B cell (primary cell): Measurements from ENCODE around the gene RHNO1. TPM values are rescaled to one million over a fixed set of nuclear protein-coding genes. Genes with fewer than 3 reads are reported as not detected.

ENCODE experiments used
- ATAC-seq: fragments of 200-7000 bp; cut with Tn5 transposase; one replicate; pipeline ENCODE4 v1.10.0; 2021; ENCODE audit warnings: low read depth, mild to moderate bottlenecking, moderate number of reproducible peaks, moderate library complexity
- CTCF ChIA-PET: fragments of 350-600 bp; sonication (Branson Sonifier 250); formaldehyde crosslinking; loops from one replicate; lab custom pipeline; 2021; ENCODE audit warnings: antibody characterized with exemption, inconsistent platforms; lab: Charles Lee
- POLR2A ChIA-PET: fragments of 350-600 bp; sonication (Branson Sonifier 250); formaldehyde crosslinking; loops from one replicate; lab custom pipeline; 2021; ENCODE audit warnings: antibody characterized with exemption; lab: Charles Lee
- DNase-seq: peaks from one replicate; pipeline ENCODE4 v3.0.0; 2013
- H2AFZ ChIP-seq: 2 replicates; pipeline ENCODE4 v1.6.1; 2012; ENCODE audit warnings: mild to moderate bottlenecking, low read depth, low read length; ENCODE audit not compliant: insufficient read depth, poor library complexity, severe bottlenecking
- H3K27ac ChIP-seq, 2 donors: 1 replicate in 1 of 2; 2 replicates in 1 of 2; pipeline ENCODE4 v1.5.1; 2012 to 2013; ENCODE audit warnings: low read length in 2 of 2, mild to moderate bottlenecking in 2 of 2, moderate library complexity in 1 of 2
- H3K27me3 ChIP-seq, 4 experiments: fragments of 200-600 bp in 1 of 4; sonication (generic) in 1 of 4; replicated peaks in 1 of 4; 1 replicate in 2 of 4; 2 replicates in 2 of 4; pipeline versions ENCODE4 v1.6.1 to v1.7.0; 2013 to 2016; ENCODE audit warnings: low read length in 3 of 4, mild to moderate bottlenecking in 2 of 4, mixed read lengths in 1 of 4, moderate library complexity in 1 of 4; ENCODE audit not compliant: insufficient read depth in 4 of 4, control insufficient read depth in 3 of 4; ENCODE audit errors: control extremely low read depth in 1 of 4
- H3K36me3 ChIP-seq, 2 experiments: replicated peaks in 1 of 2; 1 replicate in 1 of 2; 2 replicates in 1 of 2; pipeline versions ENCODE4 v1.6.1 to v1.7.1; 2013; ENCODE audit warnings: low read length in 1 of 2; ENCODE audit not compliant: insufficient read depth in 2 of 2, control insufficient read depth in 1 of 2; ENCODE audit errors: control extremely low read depth in 1 of 2, extremely low read depth in 1 of 2
- H3K4me1 ChIP-seq, 2 donors: fragments of 200-600 bp in 1 of 2; sonication (generic) in 1 of 2; 1 replicate in 1 of 2; 2 replicates in 1 of 2; pipeline versions ENCODE4 v1.5.1 to v1.6.1; 2013 to 2017; ENCODE audit warnings: low read length in 2 of 2; ENCODE audit not compliant: control insufficient read depth in 2 of 2, insufficient read depth in 2 of 2
- H3K4me2 ChIP-seq: replicated peaks from 2 replicates; pipeline ENCODE3; 2012; ENCODE audit warnings: mild to moderate bottlenecking, low read depth, low read length; ENCODE audit not compliant: poor library complexity, severe bottlenecking
- H3K4me3 ChIP-seq, 5 experiments: fragments of 200-600 bp in 1 of 5; sonication (generic) in 1 of 5; 1 replicate in 3 of 5; 2 replicates in 2 of 5; pipeline versions ENCODE4 v1.5.1 to v1.7.0; 2011 to 2016; ENCODE audit warnings: low read length in 4 of 5, mild to moderate bottlenecking in 4 of 5, low read depth in 2 of 5, control low read depth in 1 of 5, moderate library complexity in 1 of 5; ENCODE audit not compliant: insufficient read depth in 1 of 5; ENCODE audit errors: control extremely low read depth in 1 of 5, extremely low read depth in 1 of 5
- H3K79me2 ChIP-seq: fragments of 200-600 bp; sonication (generic); one replicate; pipeline ENCODE4 v1.6.0; 2016; ENCODE audit warnings: low read length; ENCODE audit not compliant: control insufficient read depth, insufficient read depth
- H3K9ac ChIP-seq: fragments of 200-600 bp; sonication (generic); 2 replicates; pipeline ENCODE4 v1.6.1; 2017; ENCODE audit warnings: mild to moderate bottlenecking, low read length, moderate library complexity
- H3K9me3 ChIP-seq, 3 donors: one replicate each; pipeline versions ENCODE4 v1.6.1 to v1.7.1; 2013; ENCODE audit warnings: low read length in 2 of 3; ENCODE audit not compliant: control insufficient read depth in 2 of 3, insufficient read depth in 1 of 3; ENCODE audit errors: control extremely low read depth in 1 of 3
- H4K20me1 ChIP-seq: 2 replicates; pipeline ENCODE4 v1.6.0; 2012; ENCODE audit warnings: mild to moderate bottlenecking, low read length; ENCODE audit not compliant: insufficient read depth, control insufficient read depth, poor library complexity, severe bottlenecking
- H3K27ac Mint-ChIP-seq: one replicate; pipeline ENCODE4 v1.8.0; 2021; ENCODE audit warnings: mixed read lengths
- H3K27me3 Mint-ChIP-seq: one replicate; pipeline ENCODE4 v1.8.0; 2021; ENCODE audit warnings: mixed read lengths
- H3K4me1 Mint-ChIP-seq: one replicate; pipeline ENCODE4 v1.8.0; 2021; ENCODE audit warnings: mixed read lengths
- H3K4me3 Mint-ChIP-seq: one replicate; pipeline ENCODE4 v1.8.0; 2021; ENCODE audit warnings: mixed read lengths
- H3K9me3 Mint-ChIP-seq: one replicate; pipeline ENCODE4 v1.8.0; 2022; ENCODE audit warnings: mixed read lengths; ENCODE audit not compliant: insufficient read depth
- CTCF ChIP-seq: fragments of 200-600 bp; IDR thresholded peaks from one replicate; pipeline ENCODE4 v1.8.0; 2022; ENCODE audit warnings: antibody characterized with exemption, mild to moderate bottlenecking
- EZH2 ChIP-seq: IDR thresholded peaks from 2 replicates; pipeline ENCODE4 v1.6.1; 2012; ENCODE audit warnings: borderline replicate concordance, low read depth, mild to moderate bottlenecking, moderate library complexity, low read length; ENCODE audit not compliant: insufficient read depth, poor library complexity, severe bottlenecking
- WGBS: methylation state at CpG from one replicate; pipeline ENCODE4 v1.1.5; 2013; ENCODE audit warnings: missing lambda C conversion rate; ENCODE audit not compliant: insufficient coverage; 5-methylcytosine and 5-hydroxymethylcytosine counted together
- intact Hi-C: fragments of 100-400 bp; cut with micrococcal nuclease; formaldehyde crosslinking; loops from one replicate; pipeline ENCODE4 v1.10.0; 2022
- polyA plus RNA-seq: library from polyadenylated mRNA; depleted of rRNA; stranded (reverse); fragments of >200 nt; gene quantifications from 2 replicates; pipeline ENCODE4 v1.2.3, GENCODE V29; 2012
- total RNA-seq, 2 donors: library from RNA; stranded (reverse); fragments of 120-200 nt in 1 of 2; gene quantifications; 1 replicate in 1 of 2; 2 replicates in 1 of 2; pipeline versions ENCODE4 v1.2.3 to v1.2.4, GENCODE V29; 2013 to 2022

RHNO1 gene
- total and polyA plus RNA-seq, 2 donors (not counting 1 experiment from before 2014, with no cell fraction given): 13.3 to 13.5 TPM

GRCh38 chr12:2933586-2933985 lies 56.6 kb downstream of the RHNO1 start:
- DNase-seq (no peak), ATAC-seq (no peak)
- Histone ChIP-seq H3K27me3 (no peaks in the 10 kb centered on the region), H3K27ac (no peak overlapping the region), H3K4me3 (no peak overlapping the region), H3K4me2 (no peak overlapping the region), H3K36me3 (peaks cover 6 to 22% of the 10 kb centered on the region in 2 experiments), H3K9ac (no peak overlapping the region), H3K9me3 (no peaks in the 10 kb centered on the region), H3K79me2 (no peaks in the 10 kb centered on the region), H4K20me1 (no peaks in the 10 kb centered on the region), H2AFZ (no peak overlapping the region), H3K4me1 (no peaks in the 10 kb centered on the region)
- H3K4me3 Mint-ChIP-seq: no peak overlapping the region
- intact Hi-C loops: no loop called here
- no peak for TF ChIP-seq EZH2
- TF ChIP-seq CTCF: no peak
- no peaks in the 10 kb centered on the region for H3K9me3 Mint-ChIP-seq
- H3K27ac Mint-ChIP-seq: no peak overlapping the region
- POLR2A ChIA-PET: no interaction called here
- WGBS: 96% methylated on average over 3 of the region's 6 CpGs
- CTCF ChIA-PET: interaction anchor here (1.5 kb wide), 1 partner anchor 11 kb away, joined by 3 read pairs; no protein-coding TSS in a partner anchor
- H3K27me3 Mint-ChIP-seq: no peaks in the 10 kb centered on the region
- no peaks in the 10 kb centered on the region for H3K4me1 Mint-ChIP-seq

- H3K79me2 ChIP-seq: no peaks in the 10 kb centered on the region
- H3K9ac ChIP-seq: no peak overlapping the region
- no peaks in the 10 kb centered on the region for H3K4me1 ChIP-seq
- DNase-seq (no peak), ATAC-seq (no peak)
- no peaks in the 10 kb centered on the region for H3K27me3 Mint-ChIP-seq
- H3K9me3 ChIP-seq: no peaks in the 10 kb centered on the region
- no peak overlapping the region for H3K27ac ChIP-seq
- no peak overlapping the region for H3K4me2 ChIP-seq
- no peaks in the 10 kb centered on the region for H4K20me1 ChIP-seq
- H3K27ac Mint-ChIP-seq: no peak overlapping the region
- TF ChIP-seq EZH2: no peak
- TF ChIP-seq CTCF: no peak
- H3K27me3 ChIP-seq: no peaks in the 10 kb centered on the region
- ChIA-PET CTCF (interaction anchor here (1.5 kb wide), 1 partner anchor 10 kb away, joined by 3 read pairs; no protein-coding TSS in a partner anchor), POLR2A (no interaction called here)
- H3K4me1 Mint-ChIP-seq: no peaks in the 10 kb centered on the region
- H3K36me3 ChIP-seq: peaks cover 6 to 22% of the 10 kb centered on the region in 2 experiments
- no peak overlapping the region for H3K4me3 ChIP-seq
- intact Hi-C loops: no loop called here
- H2AFZ ChIP-seq: no peak overlapping the region
- no peaks in the 10 kb centered on the region for H3K9me3 Mint-ChIP-seq
- 99% methylated on average over 6 of the region's 6 CpGs for WGBS
- no peak overlapping the region for H3K4me3 Mint-ChIP-seq
These were observed 57.3 kb downstream of the RHNO1 start for GRCh38 chr12:2934371-2934770.
